22Rv1 (cell line): Measurements from ENCODE around the gene PIGQ.

Source experiments
- ZFX ChIP-seq: fragments of 450-650 bp; IDR thresholded peaks from 2 replicates; pipeline ENCODE4 v1.6.1; 2017; ENCODE audit warnings: antibody characterized with exemption, borderline replicate concordance
- TF ChIP-seq, protein P1 (sequence below): fragments of 450-650 bp; IDR thresholded peaks from 2 replicates; pipeline ENCODE4 v1.5.1; 2017; ENCODE audit warnings: mild to moderate bottlenecking

- TF ChIP-seq, protein P1, sequence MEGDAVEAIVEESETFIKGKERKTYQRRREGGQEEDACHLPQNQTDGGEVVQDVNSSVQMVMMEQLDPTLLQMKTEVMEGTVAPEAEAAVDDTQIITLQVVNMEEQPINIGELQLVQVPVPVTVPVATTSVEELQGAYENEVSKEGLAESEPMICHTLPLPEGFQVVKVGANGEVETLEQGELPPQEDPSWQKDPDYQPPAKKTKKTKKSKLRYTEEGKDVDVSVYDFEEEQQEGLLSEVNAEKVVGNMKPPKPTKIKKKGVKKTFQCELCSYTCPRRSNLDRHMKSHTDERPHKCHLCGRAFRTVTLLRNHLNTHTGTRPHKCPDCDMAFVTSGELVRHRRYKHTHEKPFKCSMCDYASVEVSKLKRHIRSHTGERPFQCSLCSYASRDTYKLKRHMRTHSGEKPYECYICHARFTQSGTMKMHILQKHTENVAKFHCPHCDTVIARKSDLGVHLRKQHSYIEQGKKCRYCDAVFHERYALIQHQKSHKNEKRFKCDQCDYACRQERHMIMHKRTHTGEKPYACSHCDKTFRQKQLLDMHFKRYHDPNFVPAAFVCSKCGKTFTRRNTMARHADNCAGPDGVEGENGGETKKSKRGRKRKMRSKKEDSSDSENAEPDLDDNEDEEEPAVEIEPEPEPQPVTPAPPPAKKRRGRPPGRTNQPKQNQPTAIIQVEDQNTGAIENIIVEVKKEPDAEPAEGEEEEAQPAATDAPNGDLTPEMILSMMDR = no peak
- no peak for TF ChIP-seq ZFX
Measured at GRCh38 chr16:583815-584591, 14.2 kb downstream of the PIGQ start.
